Measurements from ENCODE around the gene PSMF1.

DNA sequence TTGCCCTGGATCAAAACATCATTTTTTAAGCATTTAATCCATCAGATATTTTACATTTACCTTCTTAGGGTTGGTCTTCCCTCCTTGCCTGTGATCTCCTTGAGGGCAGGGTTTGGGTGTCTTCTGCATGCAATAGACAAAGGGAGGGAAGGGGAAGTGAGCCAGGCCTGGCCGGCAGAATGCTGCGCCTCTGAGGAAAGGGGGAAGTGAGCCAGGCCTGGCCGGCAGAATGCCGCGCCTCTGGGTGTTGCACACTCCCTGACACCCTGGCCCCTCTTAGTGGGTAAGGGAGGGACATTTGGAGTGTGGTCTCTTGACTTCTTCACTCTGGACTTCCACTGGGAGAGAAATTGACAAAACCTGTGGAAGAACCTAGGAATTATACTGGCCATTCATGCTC, 12.4 kb downstream of the PSMF1 start:
- TF ChIP-seq TAF1 (IDR thresholded peaks at IDR 0.05; ENCODE audit: borderline replicate concordance, insufficient read depth, low read length) (no peak), SIN3A (IDR thresholded peaks at IDR 0.05; ENCODE audit: borderline replicate concordance, insufficient read depth, low read length) (no peak), POLR2AphosphoS5 (IDR thresholded peaks at IDR 0.05; ENCODE audit: low read depth, low read length) (no peak), FOXP2 (optimal IDR thresholded peaks at IDR 0.05; ENCODE audit: borderline replicate concordance, extremely low read depth, extremely low read length, insufficient read depth) (no peak)
- TF ChIP-seq, protein P1, sequence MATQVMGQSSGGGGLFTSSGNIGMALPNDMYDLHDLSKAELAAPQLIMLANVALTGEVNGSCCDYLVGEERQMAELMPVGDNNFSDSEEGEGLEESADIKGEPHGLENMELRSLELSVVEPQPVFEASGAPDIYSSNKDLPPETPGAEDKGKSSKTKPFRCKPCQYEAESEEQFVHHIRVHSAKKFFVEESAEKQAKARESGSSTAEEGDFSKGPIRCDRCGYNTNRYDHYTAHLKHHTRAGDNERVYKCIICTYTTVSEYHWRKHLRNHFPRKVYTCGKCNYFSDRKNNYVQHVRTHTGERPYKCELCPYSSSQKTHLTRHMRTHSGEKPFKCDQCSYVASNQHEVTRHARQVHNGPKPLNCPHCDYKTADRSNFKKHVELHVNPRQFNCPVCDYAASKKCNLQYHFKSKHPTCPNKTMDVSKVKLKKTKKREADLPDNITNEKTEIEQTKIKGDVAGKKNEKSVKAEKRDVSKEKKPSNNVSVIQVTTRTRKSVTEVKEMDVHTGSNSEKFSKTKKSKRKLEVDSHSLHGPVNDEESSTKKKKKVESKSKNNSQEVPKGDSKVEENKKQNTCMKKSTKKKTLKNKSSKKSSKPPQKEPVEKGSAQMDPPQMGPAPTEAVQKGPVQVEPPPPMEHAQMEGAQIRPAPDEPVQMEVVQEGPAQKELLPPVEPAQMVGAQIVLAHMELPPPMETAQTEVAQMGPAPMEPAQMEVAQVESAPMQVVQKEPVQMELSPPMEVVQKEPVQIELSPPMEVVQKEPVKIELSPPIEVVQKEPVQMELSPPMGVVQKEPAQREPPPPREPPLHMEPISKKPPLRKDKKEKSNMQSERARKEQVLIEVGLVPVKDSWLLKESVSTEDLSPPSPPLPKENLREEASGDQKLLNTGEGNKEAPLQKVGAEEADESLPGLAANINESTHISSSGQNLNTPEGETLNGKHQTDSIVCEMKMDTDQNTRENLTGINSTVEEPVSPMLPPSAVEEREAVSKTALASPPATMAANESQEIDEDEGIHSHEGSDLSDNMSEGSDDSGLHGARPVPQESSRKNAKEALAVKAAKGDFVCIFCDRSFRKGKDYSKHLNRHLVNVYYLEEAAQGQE (IDR thresholded peaks at IDR 0.05; ENCODE audit: insufficient read depth in 1 of 2, low read depth in 2 of 2, low read length in 2 of 2) = no peak

All from PFSK-1 (cell line).